ENCODE measurements around the gene MYLK4. TPM values are rescaled to one million over a fixed set of nuclear protein-coding genes. Genes with fewer than 3 reads are reported as not detected.

Gene MYLK4
- total RNA-seq, 1 experiment from 2014 or later: 0.85 TPM

GRCh38 chr6:2743280-2744208 is 7.2 kb downstream of the MYLK4 start:
- in situ Hi-C loops (cut with HindIII; ENCODE audit: low pct_unique_long_range_greater_than_20kb, low sequenced_read_pairs) (no loop called here), intact Hi-C loops (cut with micrococcal nuclease; ENCODE audit: unreplicated experiment) (loop anchor here (2.0 kb wide), 1 partner anchor 1147 kb away; no protein-coding TSS in a partner anchor)
- H3K4me3 ChIP-seq (ENCODE audit: low read depth in 2 of 2, low read length in 2 of 2): no peak overlapping the region
- no peaks in the 10 kb centered on the region for H3K27me3 ChIP-seq (ENCODE audit: control insufficient read depth, insufficient read depth, low read length)
- H3K36me3 ChIP-seq (ENCODE audit: control insufficient read depth, insufficient read depth, low read length): no peaks in the 10 kb centered on the region
- H3K27ac ChIP-seq (ENCODE audit: low read length): no peak overlapping the region
- CTCF ChIA-PET: no interaction called here
- ATAC-seq (no peak), DNase-seq (ENCODE audit: low read depth, low spot score) (no peak)
- POLR2A ChIA-PET: no interaction called here
- BruUV-seq (replicated peaks): no TSS peak
- TF ChIP-seq REST (IDR thresholded peaks at IDR 0.05; ENCODE audit: insufficient read depth in 1 of 2, low read depth in 2 of 2, low read length in 1 of 2): no peak
- no peak for TF ChIP-seq TCF7L2 (IDR thresholded peaks at IDR 0.05; ENCODE audit: low read depth, low read length)
- no peak for TF ChIP-seq POLR2AphosphoS5 (IDR thresholded peaks at IDR 0.05; ENCODE audit: low read depth, low read length)
- TF ChIP-seq SIN3A (IDR thresholded peaks at IDR 0.05; ENCODE audit: borderline replicate concordance, insufficient read depth, low read depth, low read length): no peak
- TF ChIP-seq CTCF (IDR thresholded peaks at IDR 0.05): no peak
- H3K9me3 ChIP-seq (ENCODE audit: control insufficient read depth, insufficient read depth, low read depth, low read length): no peaks in the 10 kb centered on the region
- no peaks in the 10 kb centered on the region for H3K4me1 ChIP-seq (ENCODE audit: control insufficient read depth, insufficient read depth, low read length)

- Histone ChIP-seq H3K36me3 (ENCODE audit: control insufficient read depth, insufficient read depth, low read length) (no peaks in the 10 kb centered on the region), H3K4me1 (ENCODE audit: control insufficient read depth, insufficient read depth, low read length) (no peaks in the 10 kb centered on the region), H3K27ac (ENCODE audit: low read length) (no peak overlapping the region), H3K4me3 (ENCODE audit: low read depth in 2 of 2, low read length in 2 of 2) (no peak overlapping the region), H3K27me3 (ENCODE audit: control insufficient read depth, insufficient read depth, low read length) (no peaks in the 10 kb centered on the region), H3K9me3 (ENCODE audit: control insufficient read depth, insufficient read depth, low read depth, low read length) (no peaks in the 10 kb centered on the region)
- no peak for ATAC-seq
- ChIA-PET CTCF (no interaction called here), POLR2A (no interaction called here)
- DNase-seq (ENCODE audit: low read depth, low spot score): no peak
- TF ChIP-seq TCF7L2 (IDR thresholded peaks at IDR 0.05; ENCODE audit: low read depth, low read length): no peak
- no peak for TF ChIP-seq POLR2AphosphoS5 (IDR thresholded peaks at IDR 0.05; ENCODE audit: low read depth, low read length)
- BruUV-seq (replicated peaks): no TSS peak
- intact Hi-C loops (cut with micrococcal nuclease; ENCODE audit: unreplicated experiment) (no loop called here), in situ Hi-C loops (cut with HindIII; ENCODE audit: low pct_unique_long_range_greater_than_20kb, low sequenced_read_pairs) (no loop called here)
Observed at GRCh38 chr6:2741756-2742155, 9.0 kb downstream of the MYLK4 start.

- H3K36me3 ChIP-seq (ENCODE audit: control insufficient read depth, insufficient read depth, low read length): no peaks in the 10 kb centered on the region
- in situ Hi-C loops (cut with HindIII; ENCODE audit: low pct_unique_long_range_greater_than_20kb, low sequenced_read_pairs) (no loop called here), intact Hi-C loops (cut with micrococcal nuclease; ENCODE audit: unreplicated experiment) (no loop called here)
- ATAC-seq (no peak), DNase-seq (ENCODE audit: low read depth, low spot score) (no peak)
- POLR2A ChIA-PET: no interaction called here
- no peak overlapping the region for H3K4me3 ChIP-seq (ENCODE audit: low read depth in 2 of 2, low read length in 2 of 2)
- TF ChIP-seq REST (IDR thresholded peaks at IDR 0.05; ENCODE audit: insufficient read depth in 1 of 2, low read depth in 2 of 2, low read length in 1 of 2) (no peak), SIN3A (IDR thresholded peaks at IDR 0.05; ENCODE audit: borderline replicate concordance, insufficient read depth, low read depth, low read length) (no peak), CTCF (IDR thresholded peaks at IDR 0.05) (no peak), POLR2AphosphoS5 (IDR thresholded peaks at IDR 0.05; ENCODE audit: low read depth, low read length) (no peak), TCF7L2 (IDR thresholded peaks at IDR 0.05; ENCODE audit: low read depth, low read length) (no peak)
- H3K27me3 ChIP-seq (ENCODE audit: control insufficient read depth, insufficient read depth, low read length): no peaks in the 10 kb centered on the region
- no peaks in the 10 kb centered on the region for H3K4me1 ChIP-seq (ENCODE audit: control insufficient read depth, insufficient read depth, low read length)
- no TSS peak for BruUV-seq (replicated peaks)
- H3K27ac ChIP-seq (ENCODE audit: low read length): no peak overlapping the region
- H3K9me3 ChIP-seq (ENCODE audit: control insufficient read depth, insufficient read depth, low read depth, low read length): no peaks in the 10 kb centered on the region
- CTCF ChIA-PET: no interaction called here
Observed at GRCh38 chr6:2740581-2740980, 10.1 kb downstream of the MYLK4 start.

Measured in Panc1 (cell line).